Forelimb muscle (tissue), 1 donor: ENCODE measurements around the gene IKBKG. TPM values are rescaled to one million over a fixed set of nuclear protein-coding genes. Genes with fewer than 3 reads are reported as not detected.
"Not testable (repeated sequence)": the region's sequence is repeated elsewhere in the genome, so short reads cannot be mapped to it uniquely, and the experiment has no call there.

ENCODE experiments used
- DNase-seq: peaks from one replicate; pipeline ENCODE4 v3.0.0-alpha.2; 2013; ENCODE audit warnings: low read depth
- polyA plus RNA-seq: library from polyadenylated mRNA; unstranded; fragments of 120-200 nt; gene quantifications from one replicate; pipeline ENCODE4 v1.2.1, GENCODE V29; 2013; ENCODE audit not compliant: insufficient read length

Gene IKBKG
- polyA plus RNA-seq, 1 donor = 12.2 TPM

- not testable (repeated sequence) for DNase-seq
These were observed 4.8 kb downstream of the IKBKG start for GRCh38 chrX:154552112-154552806.

DNA sequence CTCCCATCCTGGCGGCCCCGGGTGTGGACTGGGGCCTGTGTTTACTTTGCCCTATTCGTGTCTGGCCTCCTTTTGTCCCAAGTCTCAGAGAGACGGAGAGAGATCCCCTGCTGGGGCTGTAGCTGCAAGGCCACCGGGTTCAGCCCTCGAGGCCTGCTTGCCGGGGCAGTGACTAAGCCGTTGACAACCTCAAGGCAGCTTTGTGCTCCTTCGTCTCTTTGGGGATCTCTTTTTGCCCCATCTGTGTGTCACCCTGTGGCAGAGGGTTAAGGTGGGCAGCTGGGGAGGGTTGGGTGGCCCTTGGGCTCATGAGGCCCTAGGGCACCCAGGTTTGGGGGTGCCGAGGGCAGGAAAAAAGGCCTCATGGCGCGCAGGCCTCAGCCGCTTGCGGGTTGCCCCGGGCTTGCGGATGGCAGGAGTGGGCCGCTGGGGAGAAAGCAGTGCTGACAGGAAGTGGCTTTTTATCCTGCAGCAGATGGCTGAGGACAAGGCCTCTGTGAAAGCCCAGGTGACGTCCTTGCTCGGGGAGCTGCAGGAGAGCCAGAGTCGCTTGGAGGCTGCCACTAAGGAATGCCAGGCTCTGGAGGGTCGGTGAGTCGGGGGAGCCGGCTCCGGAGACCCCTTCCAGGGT is 10.8 kb downstream of the IKBKG start:
- not testable (repeated sequence) for DNase-seq

GRCh38 chrX:154558896-154559295 is 11.5 kb downstream of the IKBKG start:
- not testable (repeated sequence) for DNase-seq

GRCh38 chrX:154560326-154560725 is 12.9 kb downstream of the IKBKG start:
- DNase-seq = not testable (repeated sequence)

- DNase-seq = not testable (repeated sequence)
These were observed 14.9 kb downstream of the IKBKG start for GRCh38 chrX:154562295-154562694.

GRCh38 chrX:154570361-154570760 is 22.9 kb downstream of the IKBKG start:
- DNase-seq = not testable (repeated sequence)

GRCh38 chrX:154573061-154573460 is 25.6 kb downstream of the IKBKG start:
- DNase-seq = not testable (repeated sequence)

- not testable (repeated sequence) for DNase-seq
These were observed 27.7 kb downstream of the IKBKG start for GRCh38 chrX:154575076-154575475.

DNA sequence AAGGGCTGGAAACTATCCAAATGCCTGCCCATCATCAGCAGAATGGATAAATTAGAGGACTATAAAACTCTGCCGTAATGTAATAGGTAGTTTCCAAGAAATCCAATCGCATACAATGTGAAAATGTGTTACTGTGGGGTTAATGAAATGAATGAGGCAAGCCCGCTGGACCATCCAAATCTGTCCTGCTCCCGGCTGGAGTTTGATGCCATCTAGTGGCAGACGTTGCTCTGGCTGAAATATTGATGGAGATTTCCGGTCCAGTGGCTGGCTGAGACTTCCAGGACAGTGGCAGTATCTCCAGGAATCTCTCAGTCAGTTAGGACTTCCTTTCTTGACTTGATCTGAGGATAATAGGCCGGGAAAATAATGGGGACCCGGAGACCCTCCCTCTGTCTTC is 35.6 kb downstream of the IKBKG start:
- not testable (repeated sequence) for DNase-seq

DNA sequence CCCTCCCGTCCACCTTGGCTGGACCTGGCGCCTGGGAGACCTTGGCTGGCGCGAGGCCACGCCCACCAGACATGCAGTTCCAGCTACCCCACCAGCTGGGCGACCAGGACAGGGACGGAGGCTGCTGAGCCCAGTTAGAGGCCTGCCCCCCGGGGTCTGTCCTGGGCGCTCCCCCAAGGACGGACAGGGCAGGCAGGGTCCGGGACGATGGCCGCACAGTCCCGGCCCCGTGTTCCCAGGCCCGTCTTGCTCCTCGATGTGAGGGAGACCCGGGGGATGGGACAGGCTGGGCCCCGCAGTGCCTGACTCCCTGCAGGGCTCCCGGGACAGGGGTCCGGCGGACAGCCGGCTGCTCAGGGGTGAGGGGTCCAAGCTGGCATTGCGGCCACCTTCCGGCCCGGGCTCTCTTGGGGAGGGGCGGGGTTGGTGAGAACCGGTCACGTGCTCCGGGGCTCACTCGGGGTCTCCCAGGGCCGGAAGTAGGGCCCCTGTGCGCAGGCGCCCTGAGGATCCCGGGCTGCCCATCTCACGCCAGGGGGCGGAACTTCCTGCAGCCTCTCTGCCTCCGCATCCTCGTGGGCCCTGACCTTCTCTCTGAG is 37.3 kb downstream of the IKBKG start, which contains the start of gene CTAG1A:
Gene CTAG1A (plus strand): TSS at position 549 of the 599 bp plus-strand sequence. CDS start 74 bp downstream, outside the sequence.
- DNase-seq = not testable (repeated sequence)

DNA sequence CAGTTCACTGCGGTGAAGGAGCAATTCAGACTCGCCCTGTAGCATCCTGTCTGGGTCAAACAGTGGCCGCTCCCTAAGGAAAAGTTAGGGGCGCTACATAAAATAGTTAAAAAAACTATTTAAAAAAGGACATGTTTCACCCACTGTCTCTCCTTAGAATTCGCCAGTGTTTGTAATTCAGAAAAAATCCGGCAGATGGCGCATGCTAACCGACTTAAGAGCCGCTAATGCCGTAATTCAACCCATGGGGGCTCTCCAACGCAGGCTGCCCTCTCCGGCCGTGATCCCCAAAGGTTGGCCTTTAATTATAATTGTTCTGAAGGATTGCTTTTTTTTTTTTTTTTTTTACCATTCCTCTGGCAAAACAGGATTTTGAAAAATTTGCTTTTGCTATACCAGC is 43.0 kb downstream of the IKBKG start:
- DNase-seq = not testable (repeated sequence)

DNA sequence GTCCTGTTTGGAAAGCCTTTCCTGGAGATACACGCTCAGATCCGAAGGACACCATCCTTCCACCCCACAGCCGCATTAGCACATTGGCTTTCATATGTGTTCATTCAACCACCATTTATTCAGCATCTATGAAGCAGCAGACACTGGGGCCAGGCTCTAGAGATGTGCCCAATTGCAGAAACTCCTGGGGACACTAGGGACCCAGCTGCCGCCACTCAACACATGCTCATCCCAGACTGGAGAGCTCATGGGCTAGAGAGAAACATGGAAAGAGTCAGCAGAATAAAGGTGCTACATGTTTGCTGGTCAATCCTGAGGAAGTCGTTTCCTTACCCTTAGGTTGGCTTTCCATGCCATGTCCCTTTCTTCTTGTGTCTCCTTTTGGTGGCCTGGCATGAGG is 45.1 kb downstream of the IKBKG start:
- no peak for DNase-seq

GRCh38 chrX:154593201-154593600 is 45.8 kb downstream of the IKBKG start:
- no peak for DNase-seq

GRCh38 chrX:154594491-154594890 is 47.1 kb downstream of the IKBKG start:
- no peak for DNase-seq

DNA sequence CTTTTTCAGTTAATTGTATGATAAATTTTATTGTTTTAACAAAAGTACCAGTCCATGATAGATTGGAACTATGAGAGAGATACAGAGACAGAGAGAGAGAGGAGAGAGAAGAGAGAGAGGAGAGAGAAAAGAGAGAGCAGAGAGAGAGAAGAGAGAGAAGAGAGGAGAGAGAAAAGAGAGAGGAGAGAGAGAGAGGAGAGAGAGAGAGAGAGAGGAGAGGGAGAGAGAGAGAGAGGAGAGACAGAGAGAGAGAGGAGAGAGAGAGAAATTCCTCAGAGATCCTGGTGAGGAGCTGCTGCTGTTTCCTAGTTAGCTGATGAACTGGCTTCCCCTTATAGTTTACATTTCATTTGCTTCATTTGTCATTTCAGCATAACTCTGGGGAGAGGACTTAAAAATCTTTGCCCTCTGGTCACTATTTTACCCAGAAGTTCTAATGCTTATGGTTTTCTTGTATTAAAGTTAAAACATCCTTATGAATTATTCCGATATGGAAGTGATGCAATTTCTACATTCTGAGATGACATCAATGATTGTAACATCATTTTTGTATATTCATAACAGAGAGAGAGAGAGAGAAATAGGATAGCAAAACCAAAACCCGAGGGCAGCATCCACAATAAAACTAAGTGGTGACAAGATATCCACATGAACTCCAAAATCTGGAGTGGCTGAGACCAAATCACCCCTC is 48.3 kb downstream of the IKBKG start:
- DNase-seq = no peak

DNA sequence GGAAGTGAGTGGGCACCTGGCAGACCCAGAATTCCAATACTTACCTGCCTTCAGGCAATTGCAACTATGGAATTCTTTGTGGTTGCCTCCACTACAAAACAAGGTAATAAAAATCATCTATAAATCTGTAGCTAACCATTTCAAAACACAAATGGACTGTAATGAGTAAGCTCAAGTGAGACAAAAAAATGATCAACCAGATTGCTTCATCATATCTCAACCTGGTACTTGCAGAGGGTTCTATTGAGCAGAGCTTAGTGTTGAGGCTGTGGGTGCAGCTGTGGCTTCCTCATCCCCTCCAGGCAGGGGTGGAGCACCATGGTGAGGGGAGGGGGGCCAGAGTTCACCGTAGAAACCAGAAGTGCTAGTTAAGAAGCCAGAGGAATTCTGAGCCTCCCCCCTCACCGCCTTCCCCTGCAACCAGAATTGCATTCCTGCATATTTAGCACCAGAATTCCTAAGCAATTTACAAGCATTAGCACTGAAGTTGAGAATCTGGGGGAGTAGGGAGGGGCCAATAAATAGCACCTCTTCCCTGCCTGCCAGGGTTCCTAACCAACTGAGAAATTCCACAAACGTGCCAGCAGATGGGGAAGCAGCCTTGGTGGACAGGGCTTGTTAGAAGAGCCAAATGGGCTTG is 49.0 kb downstream of the IKBKG start:
- no peak for DNase-seq

DNA sequence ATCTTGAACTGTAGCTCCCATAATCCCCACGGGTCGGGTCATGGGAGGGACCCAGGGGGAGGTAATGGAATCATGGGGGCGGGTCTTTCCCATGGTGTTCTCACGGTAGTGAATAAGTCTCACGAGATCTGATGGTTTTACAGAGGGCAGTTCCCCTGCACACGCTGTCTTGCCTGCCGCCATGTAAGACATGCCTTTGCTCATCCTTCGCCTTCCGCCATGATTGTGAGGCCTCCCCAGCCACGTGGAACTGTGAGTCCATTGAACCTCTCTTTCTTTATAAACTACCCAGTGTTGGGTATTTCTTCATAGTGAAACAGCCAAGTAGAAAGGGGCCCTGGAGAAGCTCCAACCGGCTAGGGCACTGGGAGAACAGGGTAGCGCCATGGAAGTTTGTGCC is 49.8 kb downstream of the IKBKG start:
- DNase-seq = no peak

GRCh38 chrX:154598656-154599055 is 51.2 kb downstream of the IKBKG start:
- no peak for DNase-seq

GRCh38 chrX:154599531-154599930 is 52.1 kb downstream of the IKBKG start:
- no peak for DNase-seq

GRCh38 chrX:154600759-154601374 is 53.4 kb downstream of the IKBKG start:
- no peak for DNase-seq

GRCh38 chrX:154602226-154602625 is 54.8 kb downstream of the IKBKG start:
- no peak for DNase-seq
